ENCODE measurements around the gene MAGEA2B.
"Not testable (repeated sequence)": the region's sequence is repeated elsewhere in the genome, so short reads cannot be mapped to it uniquely, and the experiment has no call there.

The MAGEA2B gene

DNA sequence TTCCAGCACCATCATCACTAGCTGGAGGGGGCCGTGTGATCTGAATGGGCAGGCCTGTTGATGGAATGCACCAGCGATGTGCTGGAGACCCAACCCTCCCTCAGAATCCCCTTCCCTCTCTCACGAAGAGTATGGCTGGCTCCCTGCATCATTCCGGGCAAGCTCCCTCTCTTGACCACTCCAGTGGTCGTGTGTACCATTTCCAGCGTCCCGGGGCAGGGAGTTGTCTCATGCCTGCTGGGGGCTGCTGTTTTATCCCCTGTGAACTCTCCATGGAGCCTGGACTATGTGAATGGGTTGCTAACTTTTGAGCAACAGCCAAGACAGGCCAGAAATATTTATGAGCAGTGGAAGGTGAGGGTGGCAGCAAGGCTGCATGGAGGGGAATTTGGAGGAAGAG, 11.0 kb downstream of the MAGEA2B start:
- no peak overlapping the region for H3K27ac ChIP-seq
- H3K4me3 ChIP-seq, result no peak overlapping the region
- TF ChIP-seq CTCF (IDR thresholded peaks at IDR 0.05), result no peak
- intact Hi-C loops (cut with DNase I; ENCODE audit: low total_unique reads), result no loop called here
- H3K4me1 ChIP-seq, result no peaks in the 10 kb centered on the region
- no peaks in the 10 kb centered on the region for H3K36me3 ChIP-seq
- no peaks in the 10 kb centered on the region for H3K9me3 ChIP-seq
- H3K27me3 ChIP-seq, result no peaks in the 10 kb centered on the region
- DNase-seq, result no peak

- H3K27ac ChIP-seq, result no peak within 1 kb of the TSS
- no peak for DNase-seq
- intact Hi-C loops (cut with DNase I; ENCODE audit: low total_unique reads), result no loop called here
- no peak for TF ChIP-seq CTCF (IDR thresholded peaks at IDR 0.05)
- no peaks in the 10 kb centered on the region for H3K9me3 ChIP-seq
- H3K4me3 ChIP-seq, result no peak within 1 kb of the TSS
- no peaks in the 10 kb centered on the region for H3K27me3 ChIP-seq
- H3K36me3 ChIP-seq, result no peaks in the 10 kb centered on the region
- H3K4me1 ChIP-seq, result no peaks in the 10 kb centered on the region
Measured at GRCh38 chrX:152733261-152733975, 19.0 kb downstream of the MAGEA2B start, which contains the start of the genes CSAG1 and MAGEA12. Gene CSAG1, minus strand, starts transcription at chrX:152733721. Its CDS starts 1,261 bp downstream, at chrX:152732460. Gene MAGEA12, plus strand, starts transcription at chrX:152733757. Its CDS starts 2,405 bp downstream, at chrX:152736162.

GRCh38 chrX:152734143-152734858, 19.9 kb downstream of the MAGEA2B start:
- H3K36me3 ChIP-seq; H3K27ac ChIP-seq; H3K9me3 ChIP-seq; H3K4me3 ChIP-seq; intact Hi-C loops (cut with DNase I; ENCODE audit: low total_unique reads); DNase-seq; H3K27me3 ChIP-seq; H3K4me1 ChIP-seq: not testable (repeated sequence)

GRCh38 chrX:152735101-152735500, 20.7 kb downstream of the MAGEA2B start:
- no peak overlapping the region for H3K4me3 ChIP-seq
- H3K27me3 ChIP-seq, result no peaks in the 10 kb centered on the region
- no peak for DNase-seq
- no peaks in the 10 kb centered on the region for H3K36me3 ChIP-seq
- no peaks in the 10 kb centered on the region for H3K4me1 ChIP-seq
- intact Hi-C loops (cut with DNase I; ENCODE audit: low total_unique reads), result no loop called here
- no peaks in the 10 kb centered on the region for H3K9me3 ChIP-seq
- TF ChIP-seq CTCF (IDR thresholded peaks at IDR 0.05), result no peak
- no peak overlapping the region for H3K27ac ChIP-seq

DNA sequence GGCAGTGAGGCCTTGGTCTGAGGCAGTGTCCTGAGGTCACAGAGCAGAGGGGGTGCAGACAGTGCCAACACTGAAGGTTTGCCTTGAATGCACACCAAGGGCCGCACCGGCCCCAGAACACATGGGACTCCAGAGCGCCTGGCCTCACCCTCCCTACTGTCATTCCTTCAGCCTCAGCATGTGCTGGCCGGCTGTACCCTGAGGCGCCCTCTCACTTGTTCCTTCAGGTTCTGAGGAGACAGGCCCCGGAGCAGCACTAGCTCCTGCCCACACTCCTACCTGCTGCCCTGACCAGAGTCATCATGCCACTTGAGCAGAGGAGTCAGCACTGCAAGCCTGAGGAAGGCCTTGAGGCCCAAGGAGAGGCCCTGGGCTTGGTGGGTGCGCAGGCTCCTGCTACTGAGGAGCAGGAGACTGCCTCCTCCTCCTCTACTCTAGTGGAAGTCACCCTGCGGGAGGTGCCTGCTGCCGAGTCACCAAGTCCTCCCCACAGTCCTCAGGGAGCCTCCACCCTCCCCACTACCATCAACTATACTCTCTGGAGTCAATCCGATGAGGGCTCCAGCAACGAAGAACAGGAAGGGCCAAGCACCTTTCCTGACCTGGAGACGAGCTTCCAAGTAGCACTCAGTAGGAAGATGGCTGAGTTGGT, 21.6 kb downstream of the MAGEA2B start:
- Histone ChIP-seq H3K4me1 (no peaks in the 10 kb centered on the region), H3K9me3 (no peaks in the 10 kb centered on the region), H3K36me3 (no peaks in the 10 kb centered on the region), H3K27me3 (no peaks in the 10 kb centered on the region), H3K4me3 (no peak overlapping the region), H3K27ac (no peak overlapping the region)
- TF ChIP-seq CTCF (IDR thresholded peaks at IDR 0.05), result no peak
- intact Hi-C loops (cut with DNase I; ENCODE audit: low total_unique reads), result no loop called here
- DNase-seq, result no peak

DNA sequence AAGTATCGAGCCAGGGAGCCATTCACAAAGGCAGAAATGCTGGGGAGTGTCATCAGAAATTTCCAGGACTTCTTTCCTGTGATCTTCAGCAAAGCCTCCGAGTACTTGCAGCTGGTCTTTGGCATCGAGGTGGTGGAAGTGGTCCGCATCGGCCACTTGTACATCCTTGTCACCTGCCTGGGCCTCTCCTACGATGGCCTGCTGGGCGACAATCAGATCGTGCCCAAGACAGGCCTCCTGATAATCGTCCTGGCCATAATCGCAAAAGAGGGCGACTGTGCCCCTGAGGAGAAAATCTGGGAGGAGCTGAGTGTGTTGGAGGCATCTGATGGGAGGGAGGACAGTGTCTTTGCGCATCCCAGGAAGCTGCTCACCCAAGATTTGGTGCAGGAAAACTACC, 22.1 kb downstream of the MAGEA2B start:
- H3K4me1 ChIP-seq; H3K36me3 ChIP-seq; intact Hi-C loops (cut with DNase I; ENCODE audit: low total_unique reads); DNase-seq; H3K27me3 ChIP-seq; H3K27ac ChIP-seq; H3K4me3 ChIP-seq; H3K9me3 ChIP-seq: not testable (repeated sequence)

Data from tibial artery (tissue), 4 donors.